Measurements from ENCODE around the gene LHX1.

LHX1 gene

DNA sequence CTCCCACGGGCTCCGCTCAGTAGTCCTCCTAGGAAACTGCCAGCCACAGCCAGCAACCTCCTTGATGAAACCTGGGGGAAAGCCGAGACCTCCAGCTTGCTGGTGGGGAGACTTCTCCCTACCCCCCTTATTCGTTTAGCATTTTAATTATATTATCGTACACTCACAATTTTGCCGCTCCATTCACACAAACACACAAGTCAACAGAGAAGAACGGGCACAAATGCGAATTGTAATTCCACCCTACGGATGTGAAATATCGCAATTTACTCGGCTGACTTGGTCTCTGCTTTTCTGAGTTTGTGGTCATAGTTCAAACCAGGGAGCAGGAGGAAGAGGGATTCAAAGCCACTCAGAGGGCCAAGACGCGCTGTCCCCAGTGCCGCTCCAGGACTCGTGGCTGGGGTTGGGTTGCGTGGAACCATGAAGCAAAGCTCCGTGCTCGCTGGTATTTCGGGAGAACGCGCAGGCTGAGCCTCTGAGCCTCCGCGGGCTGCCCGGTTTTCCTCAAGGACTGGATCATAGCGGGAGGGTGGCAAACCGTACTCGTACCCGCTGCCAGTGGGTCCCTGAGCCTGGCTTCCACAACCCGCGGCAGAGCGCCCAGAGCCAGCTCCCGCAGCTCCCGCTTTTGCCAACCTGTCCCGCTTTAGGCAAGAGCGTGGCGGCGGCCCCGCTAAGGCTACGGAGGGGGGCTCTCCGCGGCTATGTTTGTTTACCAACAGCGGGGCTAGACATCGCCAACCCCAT is 2.0 kb downstream of the LHX1 start:
- DNase-seq (ENCODE audit: low read depth in 2 of 2) = no peak

DNA sequence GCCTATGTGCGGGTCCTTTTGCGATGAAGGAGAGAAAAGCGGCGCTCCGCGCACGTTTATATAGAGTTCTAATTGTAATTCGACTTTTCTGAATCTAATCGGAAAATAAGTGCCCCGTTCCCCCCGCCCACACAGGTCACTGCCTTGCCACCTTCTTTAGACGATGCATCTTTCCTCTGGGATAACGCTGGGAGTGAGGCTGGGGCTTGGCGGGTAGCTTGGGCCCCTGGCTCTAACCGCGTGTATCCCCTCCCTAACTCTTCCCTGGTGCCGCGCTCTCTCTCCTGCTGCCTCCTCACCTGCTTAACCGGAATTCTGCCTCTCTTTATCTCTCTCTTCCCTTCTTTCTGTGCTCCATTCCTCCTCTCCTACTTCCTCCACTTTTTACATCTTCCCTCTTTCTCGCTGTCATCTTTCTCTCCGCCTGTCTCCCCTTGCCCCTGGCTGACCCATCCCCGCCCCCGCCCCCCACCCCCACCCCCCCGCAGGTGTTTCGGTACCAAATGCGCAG is 2.6 kb downstream of the LHX1 start:
- DNase-seq (ENCODE audit: low read depth in 2 of 2) = no peak

DNA sequence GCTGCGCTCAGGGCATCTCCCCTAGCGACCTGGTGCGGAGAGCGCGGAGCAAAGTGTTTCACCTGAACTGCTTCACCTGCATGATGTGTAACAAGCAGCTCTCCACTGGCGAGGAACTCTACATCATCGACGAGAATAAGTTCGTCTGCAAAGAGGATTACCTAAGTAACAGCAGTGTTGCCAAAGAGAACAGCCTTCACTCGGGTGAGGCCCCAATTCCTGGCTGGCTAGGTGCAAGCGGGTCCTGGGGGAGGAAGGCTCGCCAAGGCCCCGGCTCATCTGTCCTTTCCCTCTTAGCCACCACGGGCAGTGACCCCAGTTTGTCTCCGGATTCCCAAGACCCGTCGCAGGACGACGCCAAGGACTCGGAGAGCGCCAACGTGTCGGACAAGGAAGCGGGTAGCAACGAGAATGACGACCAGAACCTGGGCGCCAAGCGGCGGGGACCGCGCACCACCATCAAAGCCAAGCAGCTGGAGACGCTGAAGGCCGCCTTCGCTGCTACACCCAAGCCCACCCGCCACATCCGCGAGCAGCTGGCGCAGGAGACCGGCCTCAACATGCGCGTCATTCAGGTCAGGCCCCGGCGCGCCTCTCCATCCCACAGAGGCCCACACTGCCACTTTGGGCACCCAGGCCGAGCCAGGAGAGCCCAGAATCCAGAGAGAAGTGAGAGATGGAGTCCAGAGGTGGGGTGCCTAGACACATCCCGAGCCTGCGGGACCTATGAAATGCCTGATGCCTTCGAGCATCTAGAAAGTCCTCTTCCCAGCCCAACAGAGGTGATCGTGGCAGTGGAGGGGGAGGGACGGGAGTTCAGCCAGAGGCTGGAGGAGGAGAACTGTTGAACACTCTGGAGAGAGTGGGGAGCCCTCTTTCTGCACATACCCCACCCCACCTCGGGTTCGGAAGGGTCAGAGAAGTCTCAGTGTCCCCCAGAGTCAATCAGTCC is 3.3 kb downstream of the LHX1 start:
- DNase-seq (ENCODE audit: low read depth in 2 of 2) = no peak

DNA sequence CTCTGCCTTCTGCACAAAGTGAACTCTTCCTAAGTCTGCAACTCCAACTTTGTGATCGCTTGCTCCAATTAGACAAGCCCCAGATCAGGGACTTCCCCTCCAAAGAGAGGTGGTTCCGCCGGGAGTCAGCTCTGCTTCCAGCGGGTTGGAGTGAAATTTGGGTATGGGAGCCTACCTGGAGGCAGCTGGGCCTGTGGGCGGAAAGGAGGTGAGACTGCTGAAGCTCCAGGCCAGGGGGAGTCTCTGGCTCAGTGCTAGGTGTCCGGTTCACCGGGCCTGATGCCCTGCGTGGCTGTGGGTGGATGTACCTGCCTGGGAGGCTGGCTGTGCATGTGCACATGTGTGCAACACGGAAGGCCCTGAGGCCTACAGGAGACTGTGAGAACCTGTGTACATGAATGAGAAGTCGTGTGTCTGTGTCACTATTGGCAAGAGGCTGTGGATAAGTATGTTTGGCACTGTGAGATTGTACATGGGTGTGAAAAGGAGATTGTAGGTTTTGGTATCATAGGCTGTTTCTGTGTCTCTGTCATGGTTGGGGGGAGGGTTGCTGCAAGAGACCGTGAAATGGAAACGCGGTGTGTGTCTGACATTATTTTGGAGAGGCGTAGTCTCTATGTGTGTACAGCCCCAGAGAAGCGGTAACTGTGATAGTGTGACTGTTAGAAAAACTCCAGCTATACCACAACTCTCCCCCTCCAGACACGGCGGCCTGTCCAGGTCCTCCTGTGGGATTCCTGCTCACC is 4.2 kb downstream of the LHX1 start:
- DNase-seq (ENCODE audit: low read depth in 2 of 2) = no peak

DNA sequence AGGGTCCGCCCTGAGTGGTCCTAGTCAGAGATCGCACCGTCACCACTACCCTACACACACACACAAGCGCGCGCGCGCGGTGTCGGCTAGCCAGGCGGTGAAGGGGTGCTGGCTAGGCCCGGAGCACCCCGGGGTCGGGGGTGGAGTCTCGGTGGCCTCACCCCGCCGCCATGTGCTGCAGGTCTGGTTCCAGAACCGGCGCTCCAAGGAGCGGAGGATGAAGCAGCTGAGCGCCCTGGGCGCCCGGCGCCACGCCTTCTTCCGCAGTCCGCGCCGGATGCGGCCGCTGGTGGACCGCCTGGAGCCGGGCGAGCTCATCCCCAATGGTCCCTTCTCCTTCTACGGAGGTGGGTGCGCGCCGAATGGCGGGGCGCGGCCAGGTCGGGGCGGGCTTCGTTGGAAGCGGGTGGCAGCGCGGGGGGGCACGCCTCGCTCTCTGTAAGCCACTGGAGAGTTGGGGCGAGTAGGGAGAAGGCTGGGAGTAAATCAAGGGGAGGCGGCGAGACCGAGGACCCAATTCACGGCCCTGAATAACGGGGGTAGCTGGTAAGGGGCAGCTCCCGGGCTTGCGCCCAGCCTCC is 4.8 kb downstream of the LHX1 start:
- DNase-seq (ENCODE audit: low read depth in 2 of 2) = no peak

DNA sequence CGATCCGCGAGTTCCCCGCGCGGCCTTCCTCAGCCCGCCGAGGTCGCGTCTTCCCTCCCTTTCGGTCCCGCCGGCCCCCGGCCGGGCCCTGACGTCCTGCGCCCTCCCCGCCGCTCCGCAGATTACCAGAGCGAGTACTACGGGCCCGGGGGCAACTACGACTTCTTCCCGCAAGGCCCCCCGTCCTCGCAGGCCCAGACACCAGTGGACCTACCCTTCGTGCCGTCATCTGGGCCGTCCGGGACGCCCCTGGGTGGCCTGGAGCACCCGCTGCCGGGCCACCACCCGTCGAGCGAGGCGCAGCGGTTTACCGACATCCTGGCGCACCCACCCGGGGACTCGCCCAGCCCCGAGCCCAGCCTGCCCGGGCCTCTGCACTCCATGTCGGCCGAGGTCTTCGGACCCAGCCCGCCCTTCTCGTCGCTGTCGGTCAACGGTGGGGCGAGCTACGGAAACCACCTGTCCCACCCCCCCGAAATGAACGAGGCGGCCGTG is 5.4 kb downstream of the LHX1 start:
- no peak for DNase-seq (ENCODE audit: low read depth in 2 of 2)

DNA sequence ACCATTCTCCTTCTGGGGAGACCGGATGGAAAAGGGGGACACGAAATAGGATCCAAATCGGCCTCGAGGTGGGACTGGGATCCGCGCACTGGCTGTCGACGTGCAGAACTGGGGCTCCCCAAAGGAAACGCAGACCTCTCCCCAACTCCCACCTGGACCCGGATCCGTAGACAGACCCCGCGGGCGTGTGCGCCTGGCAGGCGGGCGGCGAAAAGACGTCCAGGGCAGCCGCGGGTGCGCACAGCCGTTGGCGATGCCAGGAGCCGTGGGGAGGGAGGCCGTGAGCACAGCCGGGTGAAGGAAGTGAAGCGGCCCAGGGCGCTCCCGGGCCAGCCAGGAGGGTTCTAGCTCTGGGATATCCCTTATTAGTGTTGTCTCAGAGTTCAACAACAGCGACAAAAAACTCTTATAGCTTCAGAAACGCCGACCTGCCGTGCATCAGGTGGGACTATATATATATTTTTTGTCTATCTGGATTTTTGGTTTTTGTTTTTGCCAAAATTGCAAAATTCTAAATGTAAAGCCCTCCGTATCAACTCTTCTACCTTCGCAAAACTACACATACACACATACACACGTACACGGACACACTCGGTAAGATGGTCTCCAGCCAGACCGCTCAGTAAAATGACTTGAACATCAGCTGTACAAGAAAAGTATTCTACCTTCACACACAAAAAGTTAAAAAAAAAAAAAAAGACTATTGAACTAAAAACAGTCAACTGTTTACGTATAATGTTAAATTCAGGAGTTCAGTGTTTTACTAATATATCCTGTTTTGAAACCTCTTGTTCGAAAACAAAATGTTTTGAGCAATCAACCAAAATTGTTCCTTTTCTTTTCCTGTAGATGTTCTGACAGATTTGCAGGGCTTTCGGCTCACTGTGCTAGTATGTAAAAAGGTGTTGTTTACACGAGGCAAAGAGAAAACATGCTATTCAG is 6.2 kb downstream of the LHX1 start:
- no peak for DNase-seq (ENCODE audit: low read depth in 2 of 2)

DNA sequence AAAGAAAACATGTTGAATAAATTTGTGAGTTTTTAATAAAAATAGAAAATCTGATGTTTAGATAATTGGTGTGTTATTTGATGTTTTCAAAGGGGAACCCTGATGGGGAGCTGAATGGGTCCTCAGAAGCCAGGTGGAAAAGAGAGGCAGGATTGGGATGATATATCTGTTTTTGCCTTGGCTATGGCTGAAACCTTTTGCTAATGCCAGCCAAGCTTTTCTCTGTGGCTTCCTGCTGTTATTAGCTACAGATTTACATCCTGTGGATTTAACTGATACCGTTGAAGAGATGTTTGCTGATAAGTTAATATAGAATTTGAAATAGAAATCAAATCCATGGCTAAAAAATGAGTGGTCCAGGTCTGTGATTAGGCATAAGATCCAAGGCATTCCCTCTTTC is 7.3 kb downstream of the LHX1 start:
- DNase-seq (ENCODE audit: low read depth in 2 of 2) = no peak

DNA sequence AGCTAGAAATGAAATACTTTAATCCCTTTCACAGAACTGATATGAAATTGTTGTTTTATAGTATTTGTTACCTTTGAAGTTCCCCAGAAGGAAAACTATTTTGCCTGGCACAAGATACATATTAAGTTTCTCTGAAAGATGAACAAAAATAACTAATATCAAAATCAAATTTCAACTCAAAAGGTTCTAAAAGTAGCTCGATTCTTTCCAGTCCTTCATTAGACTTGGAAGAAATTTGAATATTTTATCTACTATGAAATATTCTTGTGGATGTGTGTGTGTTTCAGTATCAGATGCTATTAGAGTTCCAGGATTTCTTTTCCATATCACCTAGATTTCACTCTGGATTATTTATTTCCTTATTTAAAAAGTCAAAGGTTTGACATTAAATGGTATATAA is 7.9 kb downstream of the LHX1 start:
- no peak for DNase-seq (ENCODE audit: low read depth in 2 of 2)

DNA sequence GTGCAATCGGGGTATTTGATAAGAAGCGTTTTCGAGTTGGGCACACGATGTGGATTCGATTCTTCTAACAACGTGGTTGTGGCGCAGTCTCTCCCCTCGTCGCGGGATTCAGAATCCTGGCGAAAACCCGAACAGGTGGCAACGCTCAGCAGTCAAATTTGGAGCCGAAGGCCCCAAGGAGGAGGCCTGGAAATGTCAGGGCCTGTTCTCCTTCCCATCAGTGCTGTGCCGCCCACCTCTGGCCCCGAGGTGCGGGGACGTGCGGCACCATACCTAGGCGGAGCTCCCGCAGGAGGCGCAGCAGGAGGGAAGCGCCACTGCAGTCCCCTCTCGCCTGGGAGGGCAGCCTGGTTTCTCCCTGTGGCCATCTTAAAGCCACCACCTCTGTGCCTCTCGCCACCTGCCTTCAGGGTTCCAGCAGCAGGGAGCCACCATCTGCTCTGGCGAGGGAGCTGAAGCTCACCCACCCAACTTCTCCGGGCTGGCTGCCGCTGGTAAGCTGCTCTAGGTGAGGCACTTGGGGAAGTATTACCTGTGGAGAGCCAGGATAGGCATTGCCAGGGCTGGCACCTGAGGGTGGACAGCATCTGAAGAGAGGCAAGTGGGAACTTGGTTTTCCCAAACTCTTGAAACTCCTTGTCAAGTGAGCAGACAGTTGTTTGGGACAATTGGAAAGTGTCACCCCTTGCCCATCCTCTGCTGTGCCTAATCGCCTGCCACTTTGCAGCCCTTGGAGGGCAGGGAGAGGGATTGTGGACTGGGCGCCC is 8.9 kb downstream of the LHX1 start:
- no peak for DNase-seq (ENCODE audit: low read depth in 2 of 2)

DNA sequence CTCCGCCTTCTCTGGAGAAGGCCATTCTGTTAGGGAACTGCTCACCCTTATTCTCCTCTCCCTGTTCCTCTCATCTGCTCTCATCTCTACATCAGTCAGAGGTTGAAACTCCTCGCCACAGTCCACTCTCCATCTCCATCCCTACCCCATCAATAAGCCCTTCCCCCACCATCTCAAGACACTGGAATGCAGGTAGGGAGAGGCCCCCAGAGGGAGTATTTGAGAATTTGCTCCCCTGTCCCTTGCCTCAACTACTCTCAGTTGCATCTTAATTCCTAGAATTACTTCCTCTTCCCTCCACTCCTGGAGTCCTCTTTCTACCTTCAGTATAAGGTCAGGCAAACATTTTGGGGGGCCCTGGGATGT is 9.4 kb downstream of the LHX1 start:
- no peak for DNase-seq (ENCODE audit: low read depth in 2 of 2)

DNA sequence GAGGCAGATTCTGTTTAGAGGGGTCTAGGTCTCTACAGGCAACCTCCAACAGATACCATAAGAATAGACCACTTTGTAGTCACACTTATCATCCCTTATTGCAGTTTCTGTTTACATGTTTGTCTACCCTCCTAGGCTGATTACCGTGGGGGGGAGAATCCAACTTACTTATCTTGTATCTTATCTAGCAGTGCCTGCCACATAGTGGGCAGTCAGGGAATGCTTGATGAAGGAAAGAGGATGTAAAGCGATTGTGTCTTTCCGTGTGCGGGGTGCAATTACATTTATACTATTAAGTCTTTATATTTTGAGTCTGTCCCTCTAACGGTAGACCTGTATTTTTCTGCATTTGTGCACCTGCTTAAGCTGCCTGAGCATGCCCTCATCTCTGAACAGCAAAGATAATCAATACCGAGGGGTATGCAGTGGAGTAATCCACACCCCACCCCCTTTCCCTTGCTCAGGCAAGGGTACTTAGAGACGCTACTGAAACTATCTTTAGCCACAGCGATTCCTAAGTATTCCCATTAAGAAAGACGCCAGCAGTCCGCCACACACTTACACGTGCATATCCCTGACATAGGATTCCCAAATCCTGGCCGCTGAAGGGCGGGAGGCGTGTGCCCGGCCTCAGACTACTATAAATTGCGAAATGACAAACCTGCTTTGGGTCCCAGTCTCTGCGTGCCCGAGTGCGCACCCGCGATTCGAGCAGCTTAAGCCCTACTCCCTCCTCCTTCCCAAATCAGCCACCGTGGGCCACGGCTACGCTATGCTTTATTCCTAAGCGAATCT is 10.8 kb downstream of the LHX1 start:
- DNase-seq (ENCODE audit: low read depth in 2 of 2) = no peak

DNA sequence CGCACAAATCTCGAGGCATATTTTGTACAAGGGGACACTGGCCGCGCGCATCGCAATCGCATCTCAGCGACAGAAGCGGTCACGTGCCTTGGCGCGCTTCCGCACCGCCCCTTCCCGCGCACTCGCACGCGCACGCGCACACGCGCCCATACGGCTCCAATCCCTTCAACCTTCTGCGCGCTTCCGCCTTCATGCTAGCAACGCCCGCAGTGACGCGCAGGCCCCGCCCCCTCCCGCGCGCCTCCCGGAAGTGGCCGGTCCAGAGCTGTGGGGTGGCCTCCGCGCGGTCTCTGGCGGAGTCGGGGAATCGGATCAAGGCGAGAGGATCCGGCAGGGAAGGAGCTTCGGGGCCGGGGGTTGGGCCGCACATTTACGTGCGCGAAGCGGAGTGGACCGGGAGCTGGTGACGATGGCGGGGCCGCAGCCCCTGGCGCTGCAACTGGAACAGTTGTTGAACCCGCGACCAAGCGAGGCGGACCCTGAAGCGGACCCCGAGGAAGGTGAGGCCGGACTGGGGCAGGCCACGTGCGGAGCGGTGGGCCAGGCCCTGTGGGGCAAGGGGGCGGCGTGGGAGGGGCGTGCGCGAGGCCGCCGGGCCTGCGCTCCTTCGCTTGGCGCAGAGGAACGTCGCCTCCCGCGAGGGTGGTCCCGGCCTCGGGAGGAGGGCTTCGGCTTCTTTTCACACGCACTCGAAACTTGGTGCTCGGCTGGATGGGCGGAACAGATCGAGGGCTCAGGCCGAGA is 11.6 kb downstream of the LHX1 start, which contains the start of gene AATF:
AATF (plus strand) TSS at position 238 of the 744 bp plus-strand sequence; CDS start at position 410, 172 bp downstream.
- peak; percentile 93 to 95 for DNase-seq (ENCODE audit: low read depth in 2 of 2)

DNA sequence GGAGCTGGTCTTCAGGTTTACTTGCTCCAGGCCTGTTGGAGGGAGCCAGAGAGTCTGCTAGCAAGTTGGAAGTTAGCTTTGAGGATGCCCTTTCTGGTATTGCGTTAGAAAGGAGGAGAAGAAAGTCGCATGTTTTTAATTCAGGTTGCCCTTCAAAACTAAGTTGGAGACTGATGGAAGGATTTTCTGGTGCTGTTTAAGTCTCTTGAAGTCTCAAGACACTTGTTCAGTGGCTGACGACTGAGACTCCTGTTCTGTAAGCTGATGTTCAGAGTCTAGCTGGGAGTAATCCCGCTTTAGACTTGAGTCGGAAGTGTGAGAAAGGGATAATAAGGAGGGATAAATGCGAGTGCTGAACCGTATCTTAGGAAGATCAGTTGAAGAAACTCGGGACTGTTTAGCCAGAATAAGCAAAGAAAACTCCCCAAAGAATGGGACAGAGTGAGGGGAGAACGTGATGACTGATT is 12.2 kb downstream of the LHX1 start:
- DNase-seq (ENCODE audit: low read depth in 2 of 2) = no peak

DNA sequence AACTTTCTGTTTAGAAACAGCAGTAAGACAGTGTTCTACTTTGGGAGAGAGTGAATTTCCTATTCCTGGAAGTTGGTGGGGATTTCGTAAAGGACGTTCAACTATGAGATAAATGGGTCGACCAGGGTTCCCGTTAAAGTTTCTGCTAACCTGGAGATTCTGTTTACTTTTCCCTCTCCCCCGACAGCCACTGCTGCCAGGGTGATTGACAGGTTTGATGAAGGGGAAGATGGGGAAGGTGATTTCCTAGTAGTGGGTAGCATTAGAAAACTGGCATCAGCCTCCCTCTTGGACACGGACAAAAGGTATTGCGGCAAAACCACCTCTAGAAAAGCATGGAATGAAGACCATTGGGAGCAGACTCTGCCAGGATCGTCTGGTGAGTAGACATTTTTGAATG is 12.8 kb downstream of the LHX1 start:
- no peak for DNase-seq (ENCODE audit: low read depth in 2 of 2)

DNA sequence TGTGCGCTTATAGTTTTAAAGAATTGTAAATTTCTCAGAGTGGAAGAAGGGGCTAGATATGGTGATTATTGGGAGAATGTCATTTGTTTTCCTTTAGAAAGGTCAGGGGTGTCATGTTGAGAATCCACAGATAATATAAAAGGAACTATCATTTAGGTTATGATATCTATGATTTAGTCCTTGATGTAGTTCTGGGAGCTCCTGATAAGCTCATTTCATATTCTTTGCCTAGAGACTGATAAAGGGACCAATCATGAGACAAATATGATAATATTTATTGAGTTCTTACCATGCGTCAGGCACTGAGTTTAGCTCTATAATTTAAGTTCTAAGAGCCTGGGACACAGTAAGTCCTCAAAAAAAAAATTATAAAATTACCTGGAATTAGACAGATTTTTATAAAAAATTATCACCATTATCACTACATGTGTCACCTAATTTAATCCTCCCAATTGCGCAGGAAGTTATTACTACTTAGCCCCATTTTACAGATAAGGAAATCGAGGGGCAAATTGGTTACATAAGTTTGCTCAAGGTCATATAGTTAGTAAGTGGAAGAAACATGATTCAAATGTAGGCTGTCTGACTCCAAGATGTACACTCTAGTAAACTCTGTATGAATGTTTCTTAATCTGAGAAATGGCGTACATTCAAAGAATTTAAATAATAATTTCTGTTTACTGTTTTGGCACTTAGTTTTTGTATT is 14.0 kb downstream of the LHX1 start:
- no peak for DNase-seq (ENCODE audit: low read depth in 2 of 2)

DNA sequence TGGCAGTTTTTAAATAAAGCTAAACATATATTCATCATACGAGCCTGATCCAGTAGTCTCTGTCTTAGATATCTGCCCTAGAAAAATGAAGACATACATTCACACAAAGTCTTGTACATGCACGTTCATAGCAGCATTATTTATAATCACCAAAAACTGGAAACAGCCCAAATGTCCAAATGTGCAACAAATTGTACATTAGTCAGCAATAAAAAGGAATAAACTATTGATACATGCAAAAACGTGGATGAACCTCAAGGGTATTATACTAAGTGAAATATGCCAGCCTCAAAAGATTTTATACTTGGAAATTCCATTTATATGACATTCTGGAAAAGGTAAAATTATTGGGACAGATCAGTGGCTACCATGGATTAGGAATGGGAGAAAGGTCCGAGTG is 34.2 kb downstream of the LHX1 start:
- no peak for DNase-seq (ENCODE audit: low read depth in 2 of 2)
